DND-41 (cell line): ENCODE data around the gene CARF.
"Not testable (repeated sequence)": the region's sequence is repeated elsewhere in the genome, so short reads cannot be mapped to it uniquely, and the experiment has no call there.

ENCODE experiments used
- ATAC-seq: fragments of 200-7000 bp; cut with Tn5 transposase; 3 replicates; pipeline ENCODE4 v1.9.1; 2021; ENCODE audit warnings: low read depth; ENCODE audit not compliant: insufficient read depth
- DNase-seq: peaks from one replicate; pipeline ENCODE4 v3.0.0-alpha.2; 2020
- H2AFZ ChIP-seq: 2 replicates; pipeline ENCODE4 v1.6.0; 2012; ENCODE audit warnings: low read depth, low read length
- H3K27ac ChIP-seq: 2 replicates; pipeline ENCODE4 v1.5.1; 2012; ENCODE audit warnings: low read length, inconsistent platforms
- H3K27me3 ChIP-seq: fragments of 200-600 bp; sonication (generic); 2 replicates; pipeline ENCODE4 v1.6.0; 2012; ENCODE audit warnings: low read length, mild to moderate bottlenecking, inconsistent platforms; ENCODE audit not compliant: insufficient read depth, poor library complexity
- H3K36me3 ChIP-seq: 2 replicates; pipeline ENCODE4 v1.5.1; 2012; ENCODE audit warnings: low read length, inconsistent platforms; ENCODE audit not compliant: insufficient read depth
- H3K4me1 ChIP-seq: 2 replicates; pipeline ENCODE4 v1.5.1; 2012; ENCODE audit warnings: mild to moderate bottlenecking, low read length; ENCODE audit not compliant: insufficient read depth
- H3K4me2 ChIP-seq: 2 replicates; pipeline ENCODE4 v1.6.0; 2012; ENCODE audit warnings: mild to moderate bottlenecking, moderate library complexity, low read length, inconsistent platforms; ENCODE audit not compliant: insufficient read depth
- H3K4me3 ChIP-seq, 2 experiments: fragments of 200-600 bp in 1 of 2; shearing (Covaris generic) in 1 of 2; 2 replicates each; pipeline ENCODE4 v1.5.1; 2012 to 2016; ENCODE audit warnings: inconsistent platforms in 2 of 2, low read length in 2 of 2, mild to moderate bottlenecking in 2 of 2, low read depth in 1 of 2, moderate library complexity in 1 of 2
- H3K79me2 ChIP-seq: 2 replicates; pipeline ENCODE4 v1.6.0; 2012; ENCODE audit warnings: low read length, inconsistent platforms; ENCODE audit not compliant: insufficient read depth
- H3K9ac ChIP-seq: 2 replicates; pipeline ENCODE4 v1.6.0; 2012; ENCODE audit warnings: low read depth, mild to moderate bottlenecking, inconsistent platforms, low read length, moderate library complexity
- H3K9me3 ChIP-seq: 2 replicates; pipeline ENCODE4 v1.5.1; 2012; ENCODE audit warnings: low read length, moderate library complexity, mild to moderate bottlenecking, inconsistent platforms; ENCODE audit not compliant: insufficient read depth, severe bottlenecking
- H4K20me1 ChIP-seq: 2 replicates; pipeline ENCODE4 v1.6.0; 2012; ENCODE audit warnings: low read length; ENCODE audit not compliant: insufficient read depth
- CTCF ChIP-seq: IDR thresholded peaks from 2 replicates; pipeline ENCODE4 v1.5.1; 2012; ENCODE audit warnings: borderline replicate concordance, low read length, moderate library complexity, mild to moderate bottlenecking; ENCODE audit not compliant: poor library complexity, severe bottlenecking; ENCODE audit errors: extremely low read depth
- EZH2 ChIP-seq: IDR thresholded peaks from 3 replicates; pipeline ENCODE4 v1.6.1; 2012; ENCODE audit warnings: borderline replicate concordance, low read depth, mild to moderate bottlenecking, moderate library complexity, low read length, inconsistent platforms; ENCODE audit not compliant: severe bottlenecking

CARF gene

GRCh38 chr2:202941771-202942170 is 29.7 kb downstream of the CARF start:
- Histone ChIP-seq H3K9me3 (no peaks in the 10 kb centered on the region), H3K27me3 (no peaks in the 10 kb centered on the region), H3K4me1 (no peaks in the 10 kb centered on the region), H3K79me2 (no peaks in the 10 kb centered on the region), H3K9ac (no peak overlapping the region), H2AFZ (no peak overlapping the region), H3K36me3 (peaks cover 15% of the 10 kb centered on the region; the same call in 1 of the 2 replicates), H3K27ac (no peak overlapping the region), H3K4me3 (no peak overlapping the region), H4K20me1 (no peaks in the 10 kb centered on the region), H3K4me2 (no peak overlapping the region)
- DNase-seq (no peak), ATAC-seq (no peak)
- TF ChIP-seq CTCF, result no peak
- no peak for TF ChIP-seq EZH2

DNA sequence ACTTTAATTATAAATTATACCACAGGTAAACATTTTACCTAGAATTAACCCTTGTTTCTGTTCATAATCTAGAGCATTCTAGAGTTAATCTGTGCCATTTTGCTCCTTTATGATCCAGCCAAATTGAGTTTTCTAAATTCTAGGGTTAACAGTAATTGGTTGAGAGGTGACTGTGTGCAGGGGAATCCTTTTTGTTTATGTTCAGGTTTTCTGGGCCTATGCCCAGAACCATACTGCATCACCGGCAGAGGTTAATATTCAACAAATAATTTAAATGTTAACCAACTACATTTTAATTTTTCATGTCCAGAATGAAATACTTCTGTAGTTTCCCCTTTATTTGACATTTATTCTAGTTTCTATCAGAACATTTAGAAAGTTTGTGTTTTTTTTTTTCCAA is 32.3 kb downstream of the CARF start:
- Histone ChIP-seq H3K27me3 (no peaks in the 10 kb centered on the region), H4K20me1 (no peaks in the 10 kb centered on the region), H3K4me2 (no peak overlapping the region), H3K27ac (no peak overlapping the region), H3K36me3 (peaks cover 11% of the 10 kb centered on the region; the same call in 1 of the 2 replicates), H3K4me1 (no peaks in the 10 kb centered on the region), H3K9me3 (no peaks in the 10 kb centered on the region), H3K9ac (no peak overlapping the region), H3K4me3 (no peak overlapping the region), H2AFZ (no peak overlapping the region), H3K79me2 (no peaks in the 10 kb centered on the region)
- no peak for TF ChIP-seq EZH2
- TF ChIP-seq CTCF, result no peak
- DNase-seq (no peak), ATAC-seq (no peak)

GRCh38 chr2:202944816-202945215 is 32.7 kb downstream of the CARF start:
- Histone ChIP-seq H4K20me1 (no peaks in the 10 kb centered on the region), H3K27me3 (no peaks in the 10 kb centered on the region), H3K4me3 (no peak overlapping the region), H3K79me2 (no peaks in the 10 kb centered on the region), H3K9me3 (no peaks in the 10 kb centered on the region), H3K27ac (no peak overlapping the region), H2AFZ (no peak overlapping the region), H3K9ac (no peak overlapping the region), H3K4me2 (no peak overlapping the region), H3K36me3 (peaks cover 11% of the 10 kb centered on the region; the same call in 1 of the 2 replicates), H3K4me1 (no peaks in the 10 kb centered on the region)
- TF ChIP-seq CTCF, result no peak
- no peak for TF ChIP-seq EZH2
- DNase-seq (no peak), ATAC-seq (no peak)

- ATAC-seq (no peak), DNase-seq (no peak)
- no peaks in the 10 kb centered on the region for H3K27me3 ChIP-seq
- peaks cover 11% of the 10 kb centered on the region; the same call in 1 of the 2 replicates for H3K36me3 ChIP-seq
- H3K27ac ChIP-seq, result no peak overlapping the region
- no peak for TF ChIP-seq EZH2
- no peak for TF ChIP-seq CTCF
- no peak overlapping the region for H3K4me2 ChIP-seq
- no peaks in the 10 kb centered on the region for H4K20me1 ChIP-seq
- H3K79me2 ChIP-seq, result no peaks in the 10 kb centered on the region
- no peaks in the 10 kb centered on the region for H3K9me3 ChIP-seq
- no peak overlapping the region for H2AFZ ChIP-seq
- no peak overlapping the region for H3K4me3 ChIP-seq
- no peaks in the 10 kb centered on the region for H3K4me1 ChIP-seq
- no peak overlapping the region for H3K9ac ChIP-seq
Measured at GRCh38 chr2:202945497-202945896, 33.4 kb downstream of the CARF start.

DNA sequence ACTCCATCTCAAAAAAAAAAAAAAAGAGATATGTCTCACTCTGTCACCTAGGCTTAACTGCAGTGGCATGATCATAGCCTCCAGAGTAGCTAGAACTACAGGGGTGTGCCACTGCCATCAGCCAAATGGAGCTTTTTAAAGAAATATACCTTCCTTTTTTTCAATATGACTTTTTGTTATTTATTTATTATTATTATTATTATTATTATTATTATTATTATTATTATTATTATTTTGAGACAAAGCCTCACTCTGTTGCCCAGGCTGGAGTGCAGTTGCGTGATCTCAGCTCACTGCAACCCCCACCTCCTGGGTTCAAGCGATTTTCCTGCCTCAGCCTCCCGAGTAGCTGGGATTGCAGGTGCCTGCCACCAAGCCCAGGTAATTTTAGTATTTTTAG is 37.3 kb downstream of the CARF start:
- H3K36me3 ChIP-seq, DNase-seq, H3K4me2 ChIP-seq, H3K4me3 ChIP-seq, H2AFZ ChIP-seq, H3K4me1 ChIP-seq, H3K27me3 ChIP-seq, H3K9ac ChIP-seq, H4K20me1 ChIP-seq, ATAC-seq, H3K9me3 ChIP-seq, H3K27ac ChIP-seq, H3K79me2 ChIP-seq: not testable (repeated sequence)
